GM12878 (cell line): ENCODE measurements around the gene ZDHHC22. TPM values are rescaled to one million over a fixed set of nuclear protein-coding genes. Genes with fewer than 3 reads are reported as not detected.
A peak's percentile ranks its signal among the peaks of the same experiment; 100 is the strongest.

ENCODE experiments used
- ATAC-seq: fragments of 200-7000 bp; cut with Tn5 transposase; 3 replicates; pipeline ENCODE4 v1.9.1; 2020; ENCODE audit warnings: mild to moderate bottlenecking, moderate library complexity
- BruUV-seq: library from RNA; stranded (reverse); fragments of 400-500 nt; replicated peaks from 2 replicates; lab custom pipeline; 2021; lab: Mats Ljungman, UMichigan
- CTCF ChIA-PET: fragments of 300-600 bp; sonication (Branson Sonifier 250); formaldehyde crosslinking; extraction: SDS; loops from one replicate; lab custom pipeline; 2021; ENCODE audit warnings: inconsistent platforms; lab: Yijun Ruan, JAX
- POLR2A ChIA-PET: fragments of 350-600 bp; formaldehyde crosslinking; extraction: SDS; loops from one replicate; lab custom pipeline; 2021; ENCODE audit warnings: inconsistent platforms; lab: Charles Lee
- RAD21 ChIA-PET: fragments of 300-600 bp; sonication (Branson Sonifier 250); formaldehyde crosslinking; loops from one replicate; lab custom pipeline; 2023; ENCODE audit warnings: antibody characterized with exemption; ENCODE audit not compliant: unreplicated experiment; lab: Charles Lee
- SMC1A ChIA-PET: fragments of 300-600 bp; sonication (Branson Sonifier 250); formaldehyde crosslinking; loops from one replicate; lab custom pipeline; 2023; ENCODE audit not compliant: unreplicated experiment, uncharacterized antibody; lab: Charles Lee
- DNase-seq: peaks from one replicate; pipeline ENCODE4 v3.0.0-alpha.2; 2011; ENCODE audit warnings: low read depth, low spot score
- FAIRE-seq: peaks from 3 replicates; lab custom pipeline; 2011; peaks lifted over from hg19 to GRCh38; lab: Jason Lieb, UNC
- H2AFZ ChIP-seq: 2 replicates; pipeline ENCODE4 v1.6.0; 2011; ENCODE audit warnings: low read depth, low read length, control low read depth; ENCODE audit not compliant: control insufficient read depth
- H3K27ac ChIP-seq: 2 replicates; pipeline ENCODE4 v1.5.1; 2011; ENCODE audit warnings: control low read depth; ENCODE audit not compliant: control insufficient read depth, insufficient read depth
- H3K27me3 ChIP-seq, 2 experiments: replicated peaks in 1 of 2; 2 replicates each; pipeline versions ENCODE4 v1.6.0 to v1.6.1; 2011; ENCODE audit warnings: low read length in 1 of 2; ENCODE audit not compliant: control insufficient read depth in 2 of 2, insufficient read depth in 2 of 2
- H3K36me3 ChIP-seq, 2 experiments: 2 replicates each; pipeline ENCODE4 v1.5.1; 2011; ENCODE audit warnings: low read length in 1 of 2; ENCODE audit not compliant: control insufficient read depth in 2 of 2, insufficient read depth in 2 of 2
- H3K4me1 ChIP-seq: 2 replicates; pipeline ENCODE4 v1.6.1; 2011; ENCODE audit warnings: mild to moderate bottlenecking, low read length, moderate library complexity, mixed read lengths; ENCODE audit not compliant: control insufficient read depth, insufficient read depth
- H3K4me2 ChIP-seq: 2 replicates; pipeline ENCODE4 v1.6.0; 2011; ENCODE audit warnings: control low read depth; ENCODE audit not compliant: control insufficient read depth, insufficient read depth
- H3K4me3 ChIP-seq: fragments of 200-600 bp; sonication (generic); 2 replicates; pipeline ENCODE4 v1.5.1; 2016
- H3K79me2 ChIP-seq: 2 replicates; pipeline ENCODE4 v1.6.0; 2011; ENCODE audit warnings: low read length; ENCODE audit not compliant: control insufficient read depth, insufficient read depth
- H3K9ac ChIP-seq: 2 replicates; pipeline ENCODE4 v1.8.0; 2011; ENCODE audit warnings: low read length, control low read depth, mixed read lengths; ENCODE audit not compliant: control insufficient read depth, insufficient read depth
- H3K9me3 ChIP-seq: replicated peaks from 3 replicates; pipeline ENCODE4 v1.5.1; 2011; ENCODE audit warnings: mild to moderate bottlenecking, low read length; ENCODE audit not compliant: control insufficient read depth, insufficient read depth
- H4K20me1 ChIP-seq: 2 replicates; pipeline ENCODE4 v1.6.0; 2011; ENCODE audit not compliant: control insufficient read depth, insufficient read depth
- BMI1 ChIP-seq: fragments of 450-650 bp; IDR thresholded peaks from 2 replicates; pipeline ENCODE4 v1.6.1; 2016; ENCODE audit warnings: mild to moderate bottlenecking, moderate library complexity, borderline replicate concordance
- CBX3 ChIP-seq: fragments of 200-600 bp; sonication (generic); IDR thresholded peaks from 2 replicates; pipeline ENCODE4 v1.6.1; 2016; ENCODE audit warnings: low read depth, borderline replicate concordance
- DPF2 ChIP-seq: fragments of 450-650 bp; IDR thresholded peaks from 2 replicates; pipeline ENCODE4 v1.6.1; 2017; ENCODE audit warnings: mild to moderate bottlenecking
- ETV6 ChIP-seq, 2 experiments: fragments of 450-650 bp in 1 of 2; IDR thresholded peaks in 1 of 2; conservative IDR thresholded peaks in 1 of 2; 2 replicates each; pipeline ENCODE4 v1.6.1; 2014; ENCODE audit warnings: antibody characterized with exemption in 1 of 2, borderline replicate concordance in 1 of 2, low read depth in 1 of 2, mild to moderate bottlenecking in 1 of 2, moderate library complexity in 1 of 2
- FOXM1 ChIP-seq: IDR thresholded peaks from 2 replicates; pipeline ENCODE4 v1.6.1; 2012; ENCODE audit warnings: low read depth, mild to moderate bottlenecking, inconsistent platforms, low read length, moderate library complexity
- HDAC2 ChIP-seq: fragments of 200-600 bp; sonication (generic); IDR thresholded peaks from 2 replicates; pipeline ENCODE4 v1.6.1; 2017
- IRF3 ChIP-seq: fragments of 450-650 bp; IDR thresholded peaks from 2 replicates; pipeline ENCODE4 v1.6.1; 2014; ENCODE audit warnings: mild to moderate bottlenecking
- MYB ChIP-seq: fragments of 150-350 bp; IDR thresholded peaks from 2 replicates; pipeline ENCODE4 v1.6.1; 2014; ENCODE audit warnings: mild to moderate bottlenecking, low read depth, low read length, borderline replicate concordance
- NFIC ChIP-seq: IDR thresholded peaks from 2 replicates; pipeline ENCODE4 v1.6.1; 2012; ENCODE audit warnings: low read depth, mild to moderate bottlenecking, inconsistent platforms, low read length, moderate library complexity
- NFYB ChIP-seq: IDR thresholded peaks from 2 replicates; pipeline ENCODE4 v1.6.1; 2011; ENCODE audit warnings: low read depth, mild to moderate bottlenecking, low read length, improper control_type of control experiment, moderate library complexity; ENCODE audit not compliant: insufficient read depth
- NR2C1 ChIP-seq: fragments of 450-650 bp; IDR thresholded peaks from 2 replicates; pipeline ENCODE4 v1.6.1; 2017; ENCODE audit warnings: antibody characterized with exemption, mild to moderate bottlenecking, moderate library complexity
- POLR2AphosphoS2 ChIP-seq: IDR thresholded peaks from 2 replicates; pipeline ENCODE4 v1.6.1; 2011; ENCODE audit warnings: low read depth, mild to moderate bottlenecking, low read length, improper control_type of control experiment, moderate library complexity
- RELA ChIP-seq: fragments of 450-650 bp; IDR thresholded peaks from 2 replicates; pipeline ENCODE4 v1.8.0; 2014; ENCODE audit warnings: borderline replicate concordance; ENCODE audit not compliant: partially characterized antibody
- SIN3A ChIP-seq: IDR thresholded peaks from 2 replicates; pipeline ENCODE4 v1.6.1; 2012; ENCODE audit warnings: low read depth, low read length, improper control_type of control experiment
- TARDBP ChIP-seq: IDR thresholded peaks from 2 replicates; pipeline ENCODE4 v1.6.1; 2016; ENCODE audit warnings: borderline replicate concordance
- TCF3 ChIP-seq: IDR thresholded peaks from 2 replicates; pipeline ENCODE4 v1.6.1; 2012; ENCODE audit warnings: low read depth, mild to moderate bottlenecking, low read length, borderline replicate concordance; ENCODE audit not compliant: insufficient read depth
- USF1 ChIP-seq: IDR thresholded peaks from 2 replicates; pipeline ENCODE4 v1.6.1; 2011; ENCODE audit warnings: borderline replicate concordance, low read depth, mild to moderate bottlenecking, moderate library complexity, mixed read lengths, low read length; ENCODE audit not compliant: insufficient read depth; ENCODE audit errors: extremely low read length
- ZNF207 ChIP-seq: fragments of 450-650 bp; IDR thresholded peaks from 2 replicates; pipeline ENCODE4 v1.6.1; 2014; ENCODE audit warnings: antibody characterized with exemption, mild to moderate bottlenecking, borderline replicate concordance
- WGBS: methylation state at CpG from one replicate; pipeline ENCODE4 v1.1.6; 2016; ENCODE audit warnings: low lambda C conversion rate; ENCODE audit not compliant: insufficient replicate concordance, insufficient coverage; ENCODE audit errors: missing lambda C conversion rate; 5-methylcytosine and 5-hydroxymethylcytosine counted together
- in situ Hi-C: fragments of 300-500 bp; cut with MboI; formaldehyde crosslinking; loops from 9 replicates; pipeline ENCODE4 v1.14.3; 2018; ENCODE audit warnings: mixed read lengths
- intact Hi-C: fragments of 100-400 bp; cut with micrococcal nuclease; formaldehyde crosslinking; loops from one replicate; pipeline ENCODE4 v1.14.2; 2022; ENCODE audit not compliant: unreplicated experiment
- polyA plus RNA-seq, 11 experiments: library from polyadenylated mRNA; depleted of rRNA in 4 of 11; unstranded in 6 of 11; stranded (reverse) in 5 of 11; fragments of >200 nt; fragmentation: Nextera tagmentation in 4 of 11; fragmentation: Illumina TruSeq in 1 of 11; extraction: Ambion mirVana in 4 of 11; extraction: Trizol in 1 of 11; gene quantifications; 1 replicate in 1 of 11; 2 replicates in 10 of 11; pipeline versions ENCODE4 v1.2.1 to v1.2.3, GENCODE V29; 2011 to 2016; ENCODE audit warnings: inconsistent platforms in 2 of 11, missing spikeins in 2 of 11, low read depth in 1 of 11
- total RNA-seq, 4 experiments: library from RNA; depleted of rRNA in 3 of 4; stranded (reverse); fragments of >200 nt in 3 of 4; fragmentation: Illumina TruSeq in 1 of 4; extraction: Trizol in 1 of 4; gene quantifications; 2 replicates each; pipeline versions ENCODE4 v1.2.1 to v1.2.3, GENCODE V29; 2013 to 2021

Gene ZDHHC22
- total and polyA plus RNA-seq, 10 of the 15 experiments (the other 5 are each of a cell fraction or from before 2014, with no cell fraction given): 0.06 TPM; not detected in 9

GRCh38 chr14:77151245-77151644, 9.7 kb upstream of the ZDHHC22 start (continued):
- TF ChIP-seq TARDBP: no peak
- no peak for TF ChIP-seq NR2C1
- TF ChIP-seq, all 136 proteins: peak for 3

- intact Hi-C loops: no loop called here
- Histone ChIP-seq H3K9ac (no peak overlapping the region), H3K27ac (no peak overlapping the region), H3K4me3 (no peak overlapping the region), H2AFZ (no peak overlapping the region), H3K79me2 (no peaks in the 10 kb centered on the region), H3K4me2 (no peak overlapping the region), H3K4me1 (no peaks in the 10 kb centered on the region), H3K27me3 (peaks cover 0 to 4% of the 10 kb centered on the region in 2 experiments; a peak in 2 of 4 replicates), H3K9me3 (no peaks in the 10 kb centered on the region), H3K36me3 (no peaks in the 10 kb centered on the region), H4K20me1 (no peaks in the 10 kb centered on the region)
- SMC1A ChIA-PET: interaction anchor here (1.1 to 5.3 kb wide), 12 partner anchors 9 to 276 kb away, joined by 3 to 26 read pairs (median 3); no protein-coding TSS in a partner anchor
- POLR2A ChIA-PET: interaction anchor here (0.6 to 1.4 kb wide), 2 partner anchors 13 to 599 kb away, joined by 3 to 5 read pairs; no protein-coding TSS in a partner anchor
- ATAC-seq (peak; percentile 50; the same call in 2 of the 3 replicates), DNase-seq (no peak), FAIRE-seq (no peak)
- RAD21 ChIA-PET: interaction anchor here (0.6 to 1.7 kb wide), 6 partner anchors 24 to 167 kb away, joined by 3 to 8 read pairs (median 4); no protein-coding TSS in a partner anchor
- WGBS: 37% methylated on average over 8 of the region's 8 CpGs
- in situ Hi-C loops: no loop called here
- TF ChIP-seq CBX3: no peak
- TF ChIP-seq IRF3: no peak
- TF ChIP-seq SIN3A: no peak
- TF ChIP-seq ETV6 (conservative IDR thresholded peaks at IDR 0.05 in 1 of 2, IDR thresholded peaks at IDR 0.05 in 1 of 2; ENCODE audit: borderline replicate concordance in 1 of 2, low read depth in 1 of 2): no peak
- peak; percentile 37 for TF ChIP-seq USF1
- TF ChIP-seq DPF2: no peak
- no peak for TF ChIP-seq TCF3
- no peak for TF ChIP-seq MYB
- no peak for TF ChIP-seq POLR2AphosphoS2
- no peak for TF ChIP-seq NFIC
- TF ChIP-seq ZNF207: no peak
- TF ChIP-seq FOXM1: no peak
- no peak for TF ChIP-seq BMI1
- peak; percentile 65 for TF ChIP-seq NFYB
- TF ChIP-seq HDAC2: no peak
- TF ChIP-seq RELA: no peak
- CTCF ChIA-PET: interaction anchor here (0.7 to 7.7 kb wide), 19 partner anchors 7 to 276 kb away, joined by 3 to 159 read pairs (median 4); partner anchors contain the start of genes CIPC and ZDHHC22
- BruUV-seq: no TSS peak
These were observed 7.1 kb upstream of the ZDHHC22 start for GRCh38 chr14:77148510-77149231.
